Measurements from ENCODE around the gene NF2. TPM values are rescaled to one million over a fixed set of nuclear protein-coding genes. Genes with fewer than 3 reads are reported as not detected.

Gene NF2
- total RNA-seq, 4 donors from 2014 or later: 30.5 to 82.5 (median 36.6) TPM

DNA sequence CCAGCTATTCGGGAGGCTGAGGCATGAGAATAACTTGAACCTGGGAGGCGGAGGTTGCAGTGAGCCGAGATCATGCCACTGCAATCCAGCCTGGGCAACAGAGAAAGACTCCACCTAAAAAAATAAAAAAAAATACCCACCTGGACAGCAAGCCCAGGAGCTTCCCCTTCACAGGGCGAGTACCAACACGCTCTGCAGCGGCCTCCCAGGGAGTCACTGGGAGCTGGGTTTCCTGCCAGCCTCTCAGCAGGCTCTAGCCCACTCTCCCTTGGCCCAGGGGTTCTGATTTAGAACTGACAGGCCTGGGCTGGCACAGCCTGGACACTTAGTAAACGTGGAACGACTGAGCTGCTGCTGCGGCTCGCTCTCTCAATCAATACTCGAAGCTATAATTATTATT is 114.4 kb downstream of the NF2 start:
- Histone ChIP-seq H3K36me3 (no peaks in the 10 kb centered on the region), H3K4me3 (no peak overlapping the region), H3K9me3 (no peaks in the 10 kb centered on the region), H3K27me3 (peaks cover 0 to 16% of the 10 kb centered on the region in 2 donors), H3K4me1 (peaks cover 0 to 12% (median 5%) of the 10 kb centered on the region in 4 donors), H3K27ac (no peak overlapping the region)
- no peak for DNase-seq
- no peak for TF ChIP-seq POLR2A (IDR thresholded peaks at IDR 0.05)
- TF ChIP-seq, protein P1, sequence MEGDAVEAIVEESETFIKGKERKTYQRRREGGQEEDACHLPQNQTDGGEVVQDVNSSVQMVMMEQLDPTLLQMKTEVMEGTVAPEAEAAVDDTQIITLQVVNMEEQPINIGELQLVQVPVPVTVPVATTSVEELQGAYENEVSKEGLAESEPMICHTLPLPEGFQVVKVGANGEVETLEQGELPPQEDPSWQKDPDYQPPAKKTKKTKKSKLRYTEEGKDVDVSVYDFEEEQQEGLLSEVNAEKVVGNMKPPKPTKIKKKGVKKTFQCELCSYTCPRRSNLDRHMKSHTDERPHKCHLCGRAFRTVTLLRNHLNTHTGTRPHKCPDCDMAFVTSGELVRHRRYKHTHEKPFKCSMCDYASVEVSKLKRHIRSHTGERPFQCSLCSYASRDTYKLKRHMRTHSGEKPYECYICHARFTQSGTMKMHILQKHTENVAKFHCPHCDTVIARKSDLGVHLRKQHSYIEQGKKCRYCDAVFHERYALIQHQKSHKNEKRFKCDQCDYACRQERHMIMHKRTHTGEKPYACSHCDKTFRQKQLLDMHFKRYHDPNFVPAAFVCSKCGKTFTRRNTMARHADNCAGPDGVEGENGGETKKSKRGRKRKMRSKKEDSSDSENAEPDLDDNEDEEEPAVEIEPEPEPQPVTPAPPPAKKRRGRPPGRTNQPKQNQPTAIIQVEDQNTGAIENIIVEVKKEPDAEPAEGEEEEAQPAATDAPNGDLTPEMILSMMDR (IDR thresholded peaks at IDR 0.05): no peak

DNA sequence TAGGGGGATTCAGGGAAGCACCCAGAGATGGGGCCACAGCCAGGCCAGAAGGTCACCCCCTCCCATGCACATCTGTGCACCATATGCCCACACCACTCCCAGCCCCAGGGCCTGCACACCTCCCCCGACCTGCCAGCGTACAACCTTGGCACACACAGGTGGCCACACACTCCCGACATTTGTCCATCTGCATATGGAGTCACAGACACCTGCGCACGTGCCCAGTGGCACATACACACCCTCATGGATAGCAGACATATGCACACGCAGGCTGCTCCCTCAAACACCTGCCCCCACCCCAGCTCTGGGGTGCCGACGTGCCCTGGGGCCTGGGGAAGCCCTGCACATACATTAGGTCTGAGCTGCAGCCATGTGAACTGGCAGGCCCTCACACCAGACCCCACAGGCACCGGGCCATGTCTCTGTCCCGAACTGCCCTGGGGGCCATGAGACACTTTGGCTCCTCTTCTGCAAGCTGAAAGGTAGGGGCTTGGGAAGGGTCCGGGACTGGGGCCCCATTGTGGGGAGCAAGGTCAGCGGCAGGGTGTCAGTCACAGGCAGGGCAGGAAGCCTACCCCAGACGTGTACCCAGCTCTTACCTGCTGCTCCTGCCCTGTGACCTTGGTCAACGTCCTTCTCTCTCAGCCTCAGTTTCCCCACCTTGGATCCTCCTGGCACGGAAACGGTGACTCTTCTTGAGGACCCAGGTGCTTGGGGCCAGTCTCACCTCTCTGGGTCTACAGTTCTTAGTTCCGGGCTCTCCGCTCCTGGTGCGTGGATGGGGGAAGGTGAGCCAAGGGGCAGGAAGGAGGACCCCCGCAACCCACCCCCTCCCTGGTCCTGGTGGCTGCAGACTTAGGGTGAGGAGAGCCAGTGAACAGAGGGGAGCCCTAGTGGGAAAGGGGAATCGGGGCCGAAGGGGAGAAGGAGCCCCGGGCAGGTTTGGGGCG is 115.8 kb downstream of the NF2 start:
- H3K27me3 ChIP-seq: peaks cover 0 to 16% of the 10 kb centered on the region in 2 donors
- DNase-seq: no peak
- peak overlapping the region in 3 of 4 donors; percentile 14 to 24 (median 14) for H3K4me3 ChIP-seq
- H3K27ac ChIP-seq: no peak overlapping the region
- H3K9me3 ChIP-seq: no peaks in the 10 kb centered on the region
- H3K36me3 ChIP-seq: no peaks in the 10 kb centered on the region
- peaks cover 0 to 12% (median 5%) of the 10 kb centered on the region in 4 donors for H3K4me1 ChIP-seq
- no peak for TF ChIP-seq POLR2A (IDR thresholded peaks at IDR 0.05)
- TF ChIP-seq, protein P1 (IDR thresholded peaks at IDR 0.05): no peak

DNA sequence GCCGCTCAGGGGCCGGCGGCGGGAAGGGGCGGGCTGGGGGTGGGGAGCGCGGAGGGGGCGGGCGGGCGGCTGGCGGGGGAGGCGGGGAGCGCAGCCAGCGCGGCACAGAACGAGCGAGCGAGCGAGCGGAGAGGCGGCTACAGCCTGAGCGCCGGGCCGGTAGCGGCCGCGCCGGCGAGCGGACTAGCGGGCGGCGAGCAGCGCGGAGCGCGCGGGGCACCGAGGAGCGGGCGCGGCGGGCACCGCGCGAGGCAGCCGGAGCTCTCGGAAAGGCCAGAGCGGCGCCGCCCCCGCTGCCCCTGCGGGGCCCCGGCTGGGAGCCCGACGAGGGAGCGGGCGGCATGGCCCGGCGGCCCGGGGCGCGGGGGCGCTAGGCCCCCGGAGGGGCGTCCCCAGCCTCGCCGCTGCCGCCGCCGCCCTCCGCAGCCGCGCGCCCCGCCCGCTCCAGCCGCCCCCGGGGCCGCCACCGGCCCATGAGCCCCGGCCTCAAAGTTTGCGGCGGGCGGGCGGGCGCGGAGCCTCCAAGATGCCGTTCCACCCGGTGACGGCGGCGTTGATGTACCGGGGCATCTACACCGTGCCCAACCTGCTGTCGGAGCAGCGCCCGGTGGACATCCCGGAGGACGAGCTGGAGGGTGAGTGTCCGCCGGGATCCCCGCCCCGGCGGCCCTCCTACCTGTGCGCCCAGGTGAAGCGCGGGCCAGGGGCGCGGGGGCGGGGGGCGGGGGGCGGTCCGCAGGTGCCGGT is 116.6 kb downstream of the NF2 start, which contains the start of gene CABP7:
Gene CABP7, plus strand, starts transcription at position 105 of the 747 bp plus-strand sequence. Its CDS starts 422 bp downstream, at position 527.
- Histone ChIP-seq H3K36me3 (no peaks in the 10 kb centered on the region), H3K9me3 (no peaks in the 10 kb centered on the region), H3K27me3 (peaks cover 0 to 16% of the 10 kb centered on the region in 2 donors), H3K4me3 (peak within 1 kb of the TSS in 3 of 4 donors; percentile 14 to 29 (median 24)), H3K4me1 (peaks cover 0 to 12% (median 5%) of the 10 kb centered on the region in 4 donors), H3K27ac (no peak within 1 kb of the TSS)
- no peak for DNase-seq
- TF ChIP-seq POLR2A (IDR thresholded peaks at IDR 0.05): no peak
- TF ChIP-seq, protein P1 (IDR thresholded peaks at IDR 0.05): no peak

DNA sequence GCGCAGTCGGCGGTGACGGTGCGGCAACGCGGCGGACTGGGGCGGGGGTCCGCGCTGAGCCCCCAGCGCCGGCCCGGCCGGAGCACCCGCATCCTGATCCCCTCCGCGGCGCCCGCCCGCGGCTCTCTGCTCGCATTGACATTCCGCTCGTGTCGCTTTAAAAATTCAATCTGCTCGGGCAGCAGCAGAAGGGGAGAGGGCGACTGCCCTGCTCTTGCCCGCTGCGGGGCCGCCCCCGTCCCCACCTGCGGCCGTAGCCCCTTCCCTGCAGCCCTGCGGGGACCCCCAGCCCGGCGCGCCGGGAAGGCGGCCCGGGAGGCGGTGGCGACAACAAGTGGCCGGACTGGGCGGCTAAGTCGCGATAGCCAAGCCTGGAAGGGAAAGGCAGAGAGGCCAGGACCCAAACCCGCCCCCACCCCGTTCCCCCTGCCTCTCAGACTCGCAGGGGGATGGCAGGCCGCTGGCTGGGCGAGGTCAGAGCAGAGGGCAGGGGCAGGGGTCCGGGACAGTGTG is 117.4 kb downstream of the NF2 start:
- no peak for DNase-seq
- Histone ChIP-seq H3K9me3 (no peaks in the 10 kb centered on the region), H3K4me1 (peaks cover 0 to 12% (median 5%) of the 10 kb centered on the region in 4 donors), H3K36me3 (no peaks in the 10 kb centered on the region), H3K27ac (no peak overlapping the region), H3K27me3 (peaks cover 0 to 16% of the 10 kb centered on the region in 2 donors), H3K4me3 (peak overlapping the region in 3 of 4 donors; percentile 14 to 29 (median 24))
- no peak for TF ChIP-seq POLR2A (IDR thresholded peaks at IDR 0.05)
- TF ChIP-seq, protein P1 (IDR thresholded peaks at IDR 0.05): no peak

DNA sequence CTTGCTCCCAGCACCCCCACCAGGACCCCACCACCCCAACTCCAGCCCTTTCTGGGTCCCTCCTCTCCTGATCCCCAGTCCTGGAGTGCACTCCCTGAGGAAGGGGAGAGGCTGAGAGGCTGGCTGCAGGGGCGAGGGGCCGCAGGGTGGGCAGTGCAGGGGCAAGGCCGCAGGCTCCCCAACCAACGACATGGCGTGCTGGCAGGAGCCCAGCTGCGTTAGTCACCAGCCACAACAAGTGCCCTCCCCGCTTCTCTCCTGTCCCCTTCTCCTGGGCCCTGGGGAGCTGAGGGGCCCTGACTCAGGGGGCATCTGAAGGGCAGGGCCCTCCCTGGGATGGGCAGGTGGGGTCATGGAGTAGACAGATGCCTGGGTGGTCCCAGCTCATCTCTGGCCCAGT is 118.7 kb downstream of the NF2 start:
- Histone ChIP-seq H3K36me3 (no peaks in the 10 kb centered on the region), H3K9me3 (no peaks in the 10 kb centered on the region), H3K27ac (no peak overlapping the region), H3K4me3 (no peak overlapping the region), H3K27me3 (peaks cover 0 to 16% of the 10 kb centered on the region in 2 donors), H3K4me1 (peaks cover 0 to 12% (median 5%) of the 10 kb centered on the region in 4 donors)
- DNase-seq: no peak
- TF ChIP-seq, protein P1 (IDR thresholded peaks at IDR 0.05): no peak
- no peak for TF ChIP-seq POLR2A (IDR thresholded peaks at IDR 0.05)

Data from Peyer's patch (tissue), 4 donors.